ENCODE measurements around the gene MASP1.

GRCh38 chr3:187261541-187261969 is 30.0 kb downstream of the MASP1 start:
- TF ChIP-seq CTCF (optimal IDR thresholded peaks at IDR 0.05 in 1 of 3, IDR thresholded peaks at IDR 0.05 in 1 of 3, conservative IDR thresholded peaks at IDR 0.05 in 1 of 3; ENCODE audit: extremely low read depth in 1 of 3, insufficient read depth in 2 of 3, low read length in 3 of 3) (no peak), EZH2 (IDR thresholded peaks at IDR 0.05; ENCODE audit: low read length) (no peak)
